GM08714 (cell line): ENCODE measurements around the gene POLR2J.
"Not testable (repeated sequence)": the region's sequence is repeated elsewhere in the genome, so short reads cannot be mapped to it uniquely, and the experiment has no call there.

Source experiments
- H3K4me3 ChIP-seq: fragments of 200-500 bp; sonication (Bioruptor generic); 2 replicates; pipeline ENCODE4 v1.5.1; 2014; ENCODE audit warnings: mild to moderate bottlenecking, low read length, inconsistent platforms
- ZNF274 ChIP-seq: IDR thresholded peaks from 2 replicates; pipeline ENCODE4 v1.6.1; 2012; ENCODE audit warnings: mild to moderate bottlenecking, low read depth, low read length

Gene POLR2J

DNA sequence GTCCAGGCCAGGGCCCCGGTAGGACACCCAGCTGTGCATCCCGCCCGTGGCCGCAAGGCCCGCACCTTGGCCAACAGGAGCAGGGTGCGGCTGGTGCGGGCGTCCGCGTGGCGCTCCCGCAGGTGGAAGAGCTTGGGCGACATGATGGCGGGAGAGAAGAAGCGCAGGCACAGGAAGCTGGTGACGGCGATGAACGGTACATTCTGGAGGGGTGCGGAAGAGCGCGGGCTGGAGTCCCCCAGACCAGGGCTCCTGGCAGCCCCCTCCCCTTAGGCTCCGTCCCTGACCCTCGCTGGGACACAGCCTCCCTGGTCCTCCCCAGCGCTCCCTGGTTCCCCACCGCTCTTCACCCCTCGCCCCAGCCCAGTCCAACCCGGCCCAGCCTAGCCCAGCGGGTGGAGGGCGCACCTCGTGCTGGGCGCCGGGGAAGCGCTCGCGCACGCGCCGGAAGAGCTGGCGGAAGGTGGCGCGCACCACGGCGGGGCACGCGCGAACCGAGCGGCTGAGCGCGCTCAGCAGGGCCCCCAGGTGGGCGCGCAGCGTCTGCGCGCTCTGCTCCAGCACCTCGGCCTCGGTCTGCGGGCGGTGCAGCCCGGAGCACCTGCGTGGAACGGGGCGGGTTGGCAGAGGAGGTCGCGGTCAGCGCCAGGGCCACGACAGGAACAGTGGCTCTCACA is 15.9 kb upstream of the POLR2J start:
- not testable (repeated sequence) for H3K4me3 ChIP-seq

DNA sequence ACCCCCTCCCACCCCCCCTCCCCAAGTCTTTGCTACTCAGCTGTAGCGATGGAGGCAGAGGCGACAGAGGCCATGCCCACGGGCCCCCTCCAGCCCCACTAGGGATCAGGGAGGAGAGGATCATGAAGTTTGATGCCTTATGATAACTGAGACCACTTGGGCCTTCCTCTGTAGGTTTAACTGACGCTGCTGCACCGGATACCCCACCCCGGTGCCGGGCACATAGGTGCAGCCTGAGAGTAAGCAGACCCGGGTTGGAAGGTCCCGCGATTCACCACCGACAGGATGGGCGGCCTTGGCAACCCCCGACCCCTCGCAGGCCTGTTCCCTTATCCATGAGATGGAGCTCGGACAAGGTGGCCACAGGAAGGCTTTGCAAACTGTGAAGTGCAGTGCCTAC is 15.3 kb upstream of the POLR2J start:
- not testable (repeated sequence) for H3K4me3 ChIP-seq

DNA sequence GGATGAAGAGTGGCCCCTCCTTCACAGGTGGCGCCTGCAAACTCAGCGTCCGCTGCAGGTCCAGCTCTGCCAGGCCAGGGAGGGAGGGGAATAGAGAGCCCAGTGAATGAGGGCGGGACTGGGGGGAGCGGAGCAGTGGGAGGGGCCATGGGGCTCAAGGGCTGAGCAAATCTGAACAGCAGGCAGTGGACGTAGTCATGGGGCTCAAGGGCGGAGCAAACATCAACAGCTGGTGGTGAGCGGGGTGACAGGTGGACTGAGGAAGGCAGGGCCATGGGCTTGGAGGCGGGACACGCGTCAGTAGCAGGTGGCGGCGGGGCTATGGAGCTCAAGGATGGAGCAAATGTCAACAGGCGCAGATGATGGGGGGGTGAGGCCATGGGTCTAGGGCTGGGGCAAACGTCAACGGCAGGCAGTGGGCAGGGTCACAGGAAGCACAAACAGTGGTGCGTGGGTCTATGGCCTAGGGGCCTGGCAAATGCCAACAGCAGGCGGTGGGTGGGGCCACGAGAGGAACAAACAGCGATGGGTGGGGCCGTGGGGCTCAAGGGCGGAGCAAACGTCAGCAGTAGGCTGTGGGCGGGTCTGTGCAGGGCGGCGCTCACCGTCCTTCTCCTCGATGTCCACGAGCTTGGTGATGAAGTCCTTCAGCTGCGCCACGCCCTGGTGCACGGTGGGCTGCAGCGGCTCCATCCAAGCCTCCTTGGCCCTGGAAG is 14.7 kb upstream of the POLR2J start:
- not testable (repeated sequence) for H3K4me3 ChIP-seq

GRCh38 chr7:102490529-102491075 is 11.9 kb upstream of the POLR2J start:
- H3K4me3 ChIP-seq, result not testable (repeated sequence)

- not testable (repeated sequence) for H3K4me3 ChIP-seq
These were observed 5.6 kb upstream of the POLR2J start for GRCh38 chr7:102484317-102484716.

DNA sequence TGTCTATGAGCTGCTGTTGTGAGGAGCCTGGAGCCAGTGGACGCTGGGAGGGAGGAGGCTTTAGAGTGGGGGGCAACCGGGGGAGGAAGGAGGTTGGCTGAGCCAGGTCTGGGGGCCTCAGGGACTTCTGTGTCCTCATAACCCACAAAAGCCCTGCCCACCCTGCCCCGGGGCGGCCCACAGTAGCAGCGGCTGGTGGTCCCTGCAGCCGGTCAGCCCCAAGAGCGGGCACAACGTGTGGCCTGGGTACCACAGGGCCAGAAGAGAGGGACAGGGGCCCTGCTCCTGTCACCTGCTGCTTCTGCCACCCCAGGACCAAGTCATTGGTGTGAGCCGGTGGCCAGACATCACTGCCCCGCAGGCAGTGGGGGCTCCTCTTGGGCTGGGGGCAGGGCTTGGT is 3.2 kb upstream of the POLR2J start:
- not testable (repeated sequence) for H3K4me3 ChIP-seq

- H3K4me3 ChIP-seq, result not testable (repeated sequence)
These were observed 1.4 kb upstream of the POLR2J start for GRCh38 chr7:102479982-102480637.

GRCh38 chr7:102479209-102479584 is 475 bp upstream of the POLR2J start:
- H3K4me3 ChIP-seq, result not testable (repeated sequence)

DNA sequence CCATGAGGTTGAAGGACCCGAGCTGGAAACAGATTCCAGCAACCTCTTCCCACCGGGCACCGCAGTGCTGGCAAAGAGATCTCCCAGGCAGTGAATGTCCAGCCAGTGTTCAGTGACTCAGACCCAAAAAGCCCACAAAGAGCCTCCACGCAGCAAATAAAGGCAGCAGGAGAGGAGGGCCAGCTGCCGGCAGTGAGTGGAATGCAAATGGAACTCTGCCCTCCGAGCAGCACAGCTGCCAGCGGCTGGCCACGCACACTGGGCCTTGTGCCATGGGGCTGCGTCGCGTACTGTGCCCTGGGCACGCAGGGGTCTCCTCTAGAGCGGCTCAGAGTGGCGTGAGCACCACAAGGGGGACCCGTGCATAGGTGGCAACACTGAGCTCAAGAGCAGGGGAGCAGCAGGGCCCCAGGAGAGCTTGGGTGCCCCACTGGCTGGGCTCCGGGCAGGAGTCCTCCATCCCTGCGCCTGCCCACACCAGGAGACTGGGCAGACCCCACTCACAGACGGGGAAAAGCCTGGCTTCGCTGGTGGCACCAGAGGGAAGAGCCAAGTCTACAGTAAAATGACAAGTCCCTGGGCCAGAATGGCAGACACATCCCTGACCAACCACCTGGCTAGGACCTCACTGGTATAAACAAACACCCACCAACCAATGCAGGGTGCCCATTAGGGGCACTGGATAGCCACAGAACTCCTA is 3.8 kb downstream of the POLR2J start:
- not testable (repeated sequence) for H3K4me3 ChIP-seq

GRCh38 chr7:102474116-102474515 is 4.6 kb downstream of the POLR2J start:
- H3K4me3 ChIP-seq, result not testable (repeated sequence)

DNA sequence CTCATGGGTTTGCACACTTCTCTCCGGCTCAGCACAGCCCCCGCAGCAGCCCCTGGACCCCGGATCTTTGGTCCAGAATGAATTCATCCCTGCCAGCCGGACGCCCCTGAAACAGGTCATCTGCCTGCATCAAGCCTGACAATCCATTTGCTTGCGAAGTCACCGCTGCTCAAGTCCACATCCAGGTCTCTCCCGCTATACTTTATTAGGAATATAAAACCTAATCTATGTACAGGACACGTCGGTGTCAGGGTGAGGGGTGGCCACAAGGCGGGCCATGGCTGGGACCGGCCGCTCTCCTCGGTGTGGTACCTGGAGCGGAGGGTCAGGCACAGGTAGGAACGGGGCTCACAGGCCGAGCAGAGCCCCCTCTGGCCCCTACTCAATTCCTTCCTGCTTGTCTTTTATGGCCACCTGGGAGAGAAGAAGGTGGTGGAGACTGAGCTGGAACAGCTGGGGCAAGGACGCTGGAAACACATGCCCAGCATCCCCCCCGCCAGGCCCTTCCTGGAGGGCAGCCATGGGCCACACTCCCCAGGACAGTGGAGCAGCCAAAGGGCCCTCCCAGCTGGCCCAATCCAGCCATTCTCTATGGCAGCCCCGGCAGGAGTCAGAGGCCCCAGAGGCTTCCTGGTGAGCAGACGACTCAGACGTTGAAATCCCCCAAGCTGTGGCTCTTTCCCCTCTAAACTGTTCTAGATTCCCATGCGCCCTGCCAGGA is 5.3 kb downstream of the POLR2J start:
- no peak overlapping the region for H3K4me3 ChIP-seq
- no peak for TF ChIP-seq ZNF274

DNA sequence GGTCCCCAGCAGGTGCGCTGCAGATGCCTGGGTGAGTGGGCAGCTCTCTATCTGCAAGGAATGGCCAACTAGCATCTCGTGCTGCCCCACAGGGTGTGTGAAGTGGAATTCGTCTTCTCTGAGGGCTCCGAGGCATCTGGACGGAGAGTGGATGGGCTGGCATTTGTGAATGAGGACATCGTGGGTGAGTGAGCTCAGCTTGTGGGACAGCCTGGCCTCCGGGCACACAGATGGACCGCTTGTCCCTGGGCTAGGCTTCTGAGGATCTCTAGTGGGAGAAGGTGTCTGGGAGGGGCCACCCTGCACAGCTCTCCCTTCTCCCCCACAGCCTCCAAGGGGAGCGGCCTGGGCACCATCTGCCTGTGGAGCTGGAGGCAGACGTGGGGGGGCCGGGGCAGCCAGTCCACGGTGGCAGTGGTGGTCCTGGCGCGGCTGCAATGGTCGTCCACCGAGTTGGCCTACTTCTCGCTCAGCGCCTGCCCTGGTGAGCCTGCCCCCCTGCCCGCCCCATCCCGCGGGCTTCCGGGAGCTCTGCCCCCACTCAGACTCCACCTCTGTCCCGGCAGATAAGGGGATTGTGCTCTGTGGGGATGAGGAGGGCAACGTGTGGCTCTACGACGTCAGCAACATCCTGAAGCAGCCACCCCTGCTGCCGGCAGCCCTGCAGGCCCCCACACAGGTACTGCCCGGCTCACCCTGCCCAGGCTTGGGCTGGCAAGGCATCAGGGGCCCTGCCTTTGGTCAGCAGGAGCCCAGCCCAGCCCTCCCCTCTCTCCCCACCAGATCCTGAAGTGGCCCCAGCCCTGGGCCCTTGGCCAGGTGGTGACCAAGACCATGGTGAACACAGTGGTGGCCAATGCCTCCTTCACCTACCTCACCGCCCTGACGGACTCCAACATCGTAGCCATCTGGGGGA is 6.3 kb downstream of the POLR2J start:
- H3K4me3 ChIP-seq, result no peak overlapping the region
- TF ChIP-seq ZNF274, result no peak

DNA sequence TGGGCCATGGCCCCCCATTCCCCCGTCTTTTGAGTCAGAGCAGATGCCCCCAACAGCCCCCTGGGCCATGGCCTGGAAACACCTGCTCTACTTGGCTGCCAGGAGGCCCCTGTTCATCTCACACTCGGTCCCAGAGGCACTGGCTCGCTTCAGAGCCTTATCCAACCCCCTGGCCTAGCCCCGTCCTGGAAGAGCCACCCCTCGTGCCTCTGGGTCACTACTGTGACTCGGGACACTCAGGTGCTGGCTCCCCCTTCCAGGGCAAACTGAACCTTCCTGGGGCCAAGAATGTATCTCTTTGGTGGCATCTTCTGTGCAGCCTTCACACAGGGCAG is 7.0 kb downstream of the POLR2J start:
- no peak overlapping the region for H3K4me3 ChIP-seq
- no peak for TF ChIP-seq ZNF274
